WTC11 (cell line): ENCODE results near the gene HLA-DPA1.

Source experiments
- CTCF ChIP-seq: fragments of 200-600 bp; IDR thresholded peaks from 2 replicates; pipeline ENCODE4 v1.8.0; 2022; ENCODE audit warnings: antibody characterized with exemption
- TF ChIP-seq, protein P1 (sequence below): sonication (generic); formaldehyde crosslinking; IDR thresholded peaks from 2 replicates; pipeline ENCODE4 v1.8.1; 2022; ENCODE audit warnings: missing genetic modification reagents, borderline replicate concordance

GRCh38 chr6:33103776-33104175, 30.3 kb upstream of the HLA-DPA1 start:
- no peak for TF ChIP-seq CTCF
- TF ChIP-seq, protein P1, sequence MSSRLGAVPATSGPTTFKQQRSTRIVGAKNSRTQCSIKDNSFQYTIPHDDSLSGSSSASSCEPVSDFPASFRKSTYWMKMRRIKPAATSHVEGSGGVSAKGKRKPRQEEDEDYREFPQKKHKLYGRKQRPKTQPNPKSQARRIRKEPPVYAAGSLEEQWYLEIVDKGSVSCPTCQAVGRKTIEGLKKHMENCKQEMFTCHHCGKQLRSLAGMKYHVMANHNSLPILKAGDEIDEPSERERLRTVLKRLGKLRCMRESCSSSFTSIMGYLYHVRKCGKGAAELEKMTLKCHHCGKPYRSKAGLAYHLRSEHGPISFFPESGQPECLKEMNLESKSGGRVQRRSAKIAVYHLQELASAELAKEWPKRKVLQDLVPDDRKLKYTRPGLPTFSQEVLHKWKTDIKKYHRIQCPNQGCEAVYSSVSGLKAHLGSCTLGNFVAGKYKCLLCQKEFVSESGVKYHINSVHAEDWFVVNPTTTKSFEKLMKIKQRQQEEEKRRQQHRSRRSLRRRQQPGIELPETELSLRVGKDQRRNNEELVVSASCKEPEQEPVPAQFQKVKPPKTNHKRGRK, result no peak
